Stimulated activated CD4-positive, alpha-beta T cell treated with anti-CD3 and anti-CD28 coated beads, Interleukin-15, amount 100 ng/mL, for 48 hours (primary cell): ENCODE data around the gene FBF1.
"Not testable (repeated sequence)": the region's sequence is repeated elsewhere in the genome, so short reads cannot be mapped to it uniquely, and the experiment has no call there.

ENCODE experiments used
- DNase-seq, 2 donors: peaks; one replicate each; pipeline ENCODE4 v3.0.0-alpha.2; 2020; ENCODE audit warnings: low read depth in 2 of 2

Gene FBF1

DNA sequence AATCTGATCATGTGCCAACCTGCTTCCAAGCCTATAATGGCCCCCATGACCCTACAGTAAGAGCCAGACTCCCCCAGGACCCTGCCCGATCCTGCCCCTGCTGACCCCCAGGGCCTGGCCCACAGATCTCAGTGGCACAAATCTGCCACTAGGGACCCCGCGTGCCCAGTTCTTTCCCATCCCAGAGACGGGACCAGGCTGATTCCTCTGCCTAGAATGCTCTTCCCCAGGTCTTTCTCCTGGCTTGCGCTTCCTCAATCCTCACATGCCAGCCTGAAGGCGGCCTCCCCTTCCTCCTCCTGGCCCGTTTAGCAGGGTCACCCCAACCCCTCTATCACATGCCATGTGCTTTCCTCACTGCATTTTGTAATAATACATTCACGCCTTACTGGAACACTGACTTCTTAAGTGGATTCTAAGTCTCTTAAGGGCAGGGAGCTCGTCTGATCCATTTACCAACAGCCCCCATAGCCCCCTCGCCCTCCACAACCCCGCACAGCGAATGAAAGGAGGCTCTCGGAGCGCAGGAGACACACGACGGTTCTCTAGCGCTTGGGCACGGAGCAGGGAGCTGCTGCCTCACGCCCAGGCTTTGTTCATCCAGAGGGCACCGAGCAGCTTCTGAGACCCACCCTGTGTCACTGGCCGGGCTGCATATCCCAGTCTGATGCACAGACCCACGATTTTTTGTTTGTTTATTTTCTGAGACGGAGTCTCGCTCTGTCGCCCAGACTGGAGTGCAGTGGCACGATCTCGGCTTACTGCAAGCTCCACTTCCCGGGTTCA lies 45.3 kb downstream of the FBF1 start:
- no peak for DNase-seq

DNA sequence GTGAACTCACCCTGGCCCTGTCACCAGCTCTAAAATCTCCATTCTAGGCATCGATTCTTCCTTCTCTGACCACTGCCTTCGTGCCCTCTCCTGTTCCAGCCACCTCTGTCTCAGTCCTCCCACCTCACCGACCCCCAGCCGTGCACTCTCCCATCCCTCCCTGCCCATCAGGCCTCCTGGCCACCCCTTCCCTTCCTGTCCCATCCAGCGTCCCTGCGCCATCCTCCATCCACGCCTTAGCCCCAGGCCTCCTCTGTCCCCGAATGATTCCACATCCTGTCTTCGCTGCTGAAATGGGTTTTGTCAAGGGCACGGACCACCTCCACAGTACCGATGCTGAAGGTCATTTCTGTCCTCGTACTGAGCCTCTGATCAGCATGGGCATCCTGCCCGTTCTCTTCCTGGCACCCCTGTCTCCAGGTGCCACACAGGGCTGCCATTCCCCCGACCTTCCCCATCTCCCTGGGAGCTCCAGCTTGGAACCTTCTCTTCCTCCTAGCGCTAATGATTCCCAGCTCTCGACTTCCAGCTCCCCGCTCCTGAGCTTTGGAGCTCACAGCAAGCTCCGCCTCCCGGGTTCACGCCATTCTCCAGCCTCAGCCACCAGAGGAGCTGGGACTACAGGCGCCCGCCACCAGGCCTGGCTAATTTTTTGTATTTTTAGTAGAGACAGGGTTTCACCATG lies 46.7 kb downstream of the FBF1 start:
- DNase-seq = no peak

DNA sequence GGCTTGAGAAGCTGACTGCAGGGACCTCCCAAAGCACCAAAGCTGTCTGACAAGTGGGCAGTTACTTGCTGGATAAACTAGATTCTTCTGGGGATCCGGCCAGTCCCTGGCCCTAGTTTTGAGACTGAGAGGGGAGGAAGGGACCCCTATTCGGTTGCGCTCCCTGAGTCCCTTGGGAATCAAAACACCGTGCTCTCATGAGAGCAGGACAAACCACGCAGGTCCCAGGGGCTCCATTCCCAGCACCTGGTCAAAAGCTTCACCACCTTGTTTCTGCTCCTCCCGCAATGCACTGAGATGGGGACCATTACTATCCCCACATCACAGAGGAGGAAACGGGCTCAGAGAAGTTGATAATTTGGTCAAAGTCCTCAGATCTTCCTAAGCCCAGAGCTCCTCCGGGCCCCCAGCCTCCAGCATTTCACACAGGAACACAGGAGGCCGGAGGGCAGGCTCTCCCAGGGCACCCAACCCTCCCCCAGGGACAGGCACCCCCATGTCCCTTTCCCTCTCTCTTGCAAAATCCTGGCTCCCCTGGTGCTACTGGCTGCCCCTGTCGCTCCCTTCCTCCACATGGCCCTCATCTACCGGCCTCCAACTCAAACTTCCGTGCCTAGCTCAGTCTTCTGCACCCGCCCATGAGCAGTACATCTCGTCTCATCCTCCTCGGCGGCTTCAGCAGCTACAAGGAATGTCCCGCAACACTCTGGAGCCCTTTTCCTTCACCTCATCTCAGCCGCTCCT lies 47.4 kb downstream of the FBF1 start:
- DNase-seq = no peak

- DNase-seq = no peak
Observed at GRCh38 chr17:75892556-75893224, 48.2 kb downstream of the FBF1 start.

DNA sequence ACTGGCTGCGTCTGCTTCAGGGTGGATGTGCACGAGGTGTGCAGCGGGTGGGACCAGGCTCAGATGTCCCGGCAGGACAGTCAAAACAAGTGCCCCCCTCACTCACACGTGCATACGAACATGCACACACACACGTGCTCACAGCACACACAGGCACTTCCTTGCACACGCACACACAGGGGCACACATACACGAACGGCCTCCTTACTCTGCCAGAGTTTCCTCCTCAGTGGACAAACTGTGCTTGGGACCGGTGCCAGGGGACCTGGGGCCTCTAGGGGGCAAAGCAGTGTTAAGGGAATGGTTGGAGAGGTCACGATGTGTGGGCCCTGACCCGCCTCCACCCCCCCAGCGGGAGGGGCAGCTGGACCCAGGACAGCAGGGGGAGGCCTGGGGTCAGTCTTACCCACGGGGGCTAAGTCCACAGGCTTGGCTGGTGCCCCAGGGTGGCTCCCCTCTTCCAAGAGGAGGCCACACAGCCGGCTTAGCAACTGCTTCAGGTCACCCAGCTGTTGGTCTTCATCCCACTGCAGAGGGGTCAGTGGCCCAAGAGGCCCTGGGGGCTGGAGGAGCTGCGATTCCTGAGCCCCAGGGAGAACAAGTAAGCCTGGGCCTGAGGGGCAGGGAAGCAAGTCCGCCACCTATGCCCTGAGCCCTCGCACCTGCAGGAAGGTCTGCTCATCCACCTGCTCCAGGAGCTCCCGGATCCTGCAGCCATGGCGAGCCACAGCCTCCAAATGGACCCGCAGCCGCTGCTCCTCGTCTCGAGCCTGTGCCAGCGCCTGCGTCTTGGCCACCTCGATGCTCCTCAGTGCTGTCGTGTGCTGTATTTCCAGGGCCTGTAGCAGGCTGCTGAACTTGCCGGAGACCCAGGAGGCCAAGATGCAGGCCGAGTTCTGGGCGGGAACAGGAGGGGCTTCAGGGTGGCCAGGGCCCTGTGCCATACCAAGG lies 49.0 kb downstream of the FBF1 start:
- no peak for DNase-seq

DNA sequence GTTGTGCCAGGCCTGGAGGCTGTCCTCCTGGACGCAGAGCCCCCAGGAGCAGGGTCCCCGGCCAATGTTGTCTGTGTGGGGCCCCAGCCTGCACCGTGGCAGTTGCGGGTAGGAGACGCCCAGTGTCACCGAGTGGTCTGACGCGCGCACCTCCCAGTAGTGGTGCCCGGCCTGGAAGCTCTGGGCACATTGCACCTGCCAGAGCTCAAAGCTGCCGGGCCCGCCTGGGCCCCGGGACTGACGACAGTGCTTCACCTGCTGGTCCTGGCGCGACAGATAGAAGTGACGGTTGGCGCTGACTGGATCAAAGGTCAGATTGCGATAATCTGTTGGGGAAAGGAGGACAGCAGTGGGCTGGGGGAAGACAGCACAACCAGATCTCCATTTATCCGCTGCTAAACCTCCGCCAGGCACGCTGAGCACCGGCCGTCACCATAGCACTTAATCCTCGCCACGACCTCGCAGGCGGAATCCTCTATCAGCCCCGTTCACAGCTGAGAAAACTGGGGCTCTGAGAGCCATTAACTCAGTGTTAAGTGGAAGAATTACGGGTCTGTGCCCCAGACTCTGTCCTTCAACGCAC lies 49.7 kb downstream of the FBF1 start:
- no peak for DNase-seq

DNA sequence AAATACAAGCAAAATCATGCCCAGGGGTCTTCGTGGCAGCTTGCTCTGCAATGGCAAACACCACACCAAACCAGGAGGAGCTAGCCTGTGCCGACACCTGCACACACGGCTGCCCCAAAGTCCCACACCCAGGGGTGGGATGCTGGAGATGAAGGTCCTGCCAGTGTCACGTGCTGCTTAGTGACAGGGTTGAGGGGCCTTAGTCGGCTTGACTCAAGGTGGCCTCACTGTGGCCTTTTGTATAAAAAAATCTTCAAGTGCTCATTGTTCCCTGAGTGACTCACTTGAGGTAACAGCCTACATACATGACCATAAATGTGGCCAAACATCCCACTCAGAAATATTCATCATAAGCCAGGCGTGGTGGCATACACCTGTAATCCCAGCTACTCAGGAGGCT lies 51.4 kb downstream of the FBF1 start:
- DNase-seq = no peak

DNA sequence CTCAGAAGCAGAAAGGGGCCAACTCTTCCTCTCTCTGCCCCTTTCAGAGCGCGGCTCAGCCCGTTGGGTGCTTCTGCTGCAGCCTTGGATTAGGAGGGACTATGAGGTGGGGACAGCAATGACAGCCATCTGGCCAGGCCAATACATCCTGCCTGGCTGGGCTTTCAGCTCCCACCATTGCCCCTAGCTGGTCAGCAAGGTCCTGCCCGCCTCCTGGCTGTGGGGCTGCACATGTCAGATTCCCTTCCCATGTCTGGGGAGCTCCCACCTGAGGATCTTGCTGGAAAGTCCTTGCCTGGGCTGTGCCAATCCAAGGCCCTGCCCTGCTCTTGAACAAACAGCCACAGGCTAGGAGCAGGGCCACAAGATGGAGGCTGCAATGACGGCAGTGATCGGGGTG lies 52.4 kb downstream of the FBF1 start:
- DNase-seq = no peak

DNA sequence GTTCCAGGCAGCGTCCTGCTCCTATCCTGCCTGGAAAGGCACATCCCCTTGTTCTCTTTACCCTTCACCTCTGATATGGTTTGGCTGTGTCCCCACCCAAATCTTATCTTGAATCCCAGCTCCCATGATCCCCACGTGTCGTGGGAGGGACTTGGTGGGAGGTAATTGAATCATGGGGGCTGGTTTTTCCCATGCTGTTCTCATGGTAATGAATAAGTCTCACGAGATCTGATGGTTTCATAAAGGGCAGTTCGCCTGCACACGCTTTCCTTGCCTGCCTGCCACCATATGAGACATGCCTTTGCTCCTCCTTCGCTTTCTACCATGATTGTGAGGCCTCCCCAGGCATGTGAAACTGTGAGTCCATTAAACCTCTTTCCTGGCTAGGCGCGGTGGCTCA lies 55.0 kb downstream of the FBF1 start:
- DNase-seq = not testable (repeated sequence)

DNA sequence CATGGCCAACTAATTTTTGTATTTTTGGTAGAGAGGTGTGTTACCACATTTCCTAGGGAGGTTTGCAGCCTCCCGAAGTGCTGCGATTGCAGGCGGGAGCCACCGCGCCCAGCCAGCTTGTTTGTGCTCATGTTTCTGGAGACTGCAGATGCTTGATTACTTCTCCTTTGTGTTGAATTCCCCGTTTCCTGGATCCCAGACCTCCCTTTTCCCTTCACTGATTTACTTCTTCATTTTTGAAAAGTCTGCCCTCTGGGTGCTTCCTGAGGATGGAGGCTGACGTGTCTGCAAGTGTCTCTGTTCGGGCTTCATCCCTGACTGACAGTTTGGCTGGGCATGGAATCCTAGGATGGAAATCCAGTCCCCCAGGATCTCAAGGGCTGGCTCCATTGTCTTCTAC lies 55.4 kb downstream of the FBF1 start:
- DNase-seq = no peak

DNA sequence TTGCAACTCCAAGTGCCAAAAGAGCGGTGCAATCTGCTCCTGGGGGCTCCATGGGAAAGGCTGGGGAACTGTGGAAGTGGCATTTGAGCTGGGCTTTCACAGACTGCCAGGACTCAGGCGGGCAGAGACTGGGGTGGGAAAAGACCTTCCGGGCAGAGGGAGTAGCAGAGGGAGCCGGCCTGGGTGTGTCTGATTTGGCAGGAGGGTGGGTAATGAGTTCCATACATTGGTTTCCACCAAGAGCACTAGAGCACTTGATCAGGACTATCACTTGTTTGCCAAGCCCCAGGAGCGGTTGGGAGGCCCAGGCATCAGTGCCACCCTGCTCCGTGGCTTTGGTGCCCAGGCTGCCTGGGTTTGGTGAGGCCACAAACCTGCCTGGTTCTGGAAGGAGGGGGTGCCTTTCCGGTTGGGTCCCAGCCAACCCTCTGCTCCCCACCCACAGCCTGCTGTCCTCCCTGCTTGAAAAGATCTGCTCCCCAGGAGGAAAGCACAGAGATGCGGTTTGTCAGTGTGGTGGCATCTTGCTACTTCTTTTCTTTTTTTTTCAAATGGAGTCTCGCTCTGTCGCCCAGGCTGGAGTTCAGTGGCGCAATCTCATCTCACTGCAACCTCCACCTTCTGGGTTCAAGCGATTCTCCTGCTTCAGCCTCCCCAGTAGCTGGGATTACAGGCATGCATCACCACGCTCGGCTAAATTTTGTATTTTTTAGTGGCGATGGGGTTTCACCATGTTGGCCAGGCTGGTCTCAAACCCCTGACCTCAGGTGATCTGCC lies 59.0 kb downstream of the FBF1 start:
- DNase-seq = no peak

- no peak for DNase-seq
Observed at GRCh38 chr17:75880266-75880665, 60.6 kb downstream of the FBF1 start.

DNA sequence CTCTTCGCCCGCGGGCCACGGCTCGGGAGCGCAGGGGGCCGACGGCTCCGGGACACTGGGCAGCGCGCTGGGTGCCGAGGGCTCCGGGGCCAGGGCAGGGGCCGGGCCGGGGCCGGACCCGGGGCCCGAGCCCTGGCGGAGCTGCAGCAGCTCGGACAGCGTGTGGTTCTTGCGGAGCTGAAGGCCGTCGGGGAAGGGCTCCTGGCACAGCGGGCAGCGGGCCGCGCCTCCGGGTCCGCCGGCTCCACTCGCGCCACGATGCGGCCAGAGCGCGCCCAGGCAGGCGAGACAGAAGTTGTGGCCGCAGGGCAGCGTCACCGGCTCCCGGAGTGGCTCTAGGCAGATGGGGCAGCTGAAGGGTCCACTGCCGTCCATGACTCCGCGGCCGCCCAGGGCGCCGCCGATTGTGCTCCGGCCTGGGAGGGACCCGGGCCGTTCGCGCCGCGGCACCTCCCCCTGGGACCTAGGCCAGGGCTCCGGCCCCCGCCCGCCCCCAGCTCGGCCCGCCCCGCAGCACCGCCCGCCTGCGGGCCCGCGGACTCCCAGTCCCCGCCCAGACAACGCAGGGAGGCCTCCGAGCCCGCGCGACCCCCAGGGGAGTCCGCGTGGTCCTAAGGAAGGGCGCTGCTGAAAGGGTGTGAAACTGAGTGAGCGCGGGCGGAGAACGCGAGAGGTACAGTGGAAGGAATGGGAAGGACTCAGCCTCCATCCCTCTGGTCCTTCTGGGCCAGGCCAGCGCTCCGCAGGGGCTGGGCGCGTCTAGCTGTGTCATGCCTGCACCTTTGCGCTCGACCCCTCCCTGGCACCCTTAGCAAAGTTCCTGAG lies 62.5 kb downstream of the FBF1 start, which contains the start of gene TRIM47:
Gene TRIM47, minus strand, starts transcription at position 408 of the 825 bp plus-strand sequence. Its CDS starts 33 bp downstream, at position 375.
- no peak for DNase-seq

GRCh38 chr17:75877752-75878173 lies 63.1 kb downstream of the FBF1 start:
- DNase-seq = peak in 1 of 2 donors; percentile 63

GRCh38 chr17:75876938-75877751 lies 63.7 kb downstream of the FBF1 start:
- DNase-seq = no peak

DNA sequence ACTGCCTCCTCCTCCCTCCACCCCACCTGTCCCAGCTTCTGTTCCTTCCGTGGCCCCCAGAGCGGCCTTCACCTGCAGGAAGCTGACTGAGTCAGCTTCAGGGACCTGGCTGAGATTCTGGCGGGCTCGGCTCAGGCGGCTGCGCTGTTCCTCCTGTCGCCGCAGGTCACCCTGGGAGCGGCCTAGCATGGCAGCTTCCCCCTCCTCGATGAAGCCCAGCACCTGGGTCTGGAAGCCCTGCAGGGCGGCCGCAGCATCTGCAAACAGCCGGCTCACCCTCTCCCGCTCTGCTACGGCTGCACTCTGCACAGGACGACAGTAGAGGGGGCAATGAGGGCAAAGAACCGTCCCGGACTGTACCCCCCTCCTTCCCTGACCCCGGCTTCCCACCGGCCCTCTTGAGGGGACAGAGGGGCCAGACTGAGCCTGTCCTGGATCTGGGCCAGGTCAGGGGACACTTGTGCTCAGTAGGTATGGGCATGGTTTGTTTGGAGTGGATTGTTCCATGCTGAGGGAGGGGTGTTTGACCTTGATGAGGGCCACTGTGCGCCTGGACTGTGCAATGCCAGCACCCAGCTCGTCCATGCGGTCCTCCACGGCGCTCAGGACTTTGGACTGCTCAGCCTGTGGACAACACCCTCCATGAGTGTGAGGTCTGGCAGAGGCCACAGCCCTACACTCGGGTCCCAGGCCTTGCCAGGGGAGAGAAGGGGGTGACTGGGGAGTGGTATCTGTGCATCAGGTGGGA lies 64.5 kb downstream of the FBF1 start:
- peak in 1 of 2 donors; percentile 56 for DNase-seq

- no peak for DNase-seq
Observed at GRCh38 chr17:75875940-75876189, 65.0 kb downstream of the FBF1 start.
